Measurements from ENCODE around the gene ITPRIPL1. TPM values are rescaled to one million over a fixed set of nuclear protein-coding genes. Genes with fewer than 3 reads are reported as not detected.

The ITPRIPL1 gene
- total RNA-seq, 4 donors from 2014 or later = 0.63 to 1.7 (median 0.75) TPM; not detected in 1

DNA sequence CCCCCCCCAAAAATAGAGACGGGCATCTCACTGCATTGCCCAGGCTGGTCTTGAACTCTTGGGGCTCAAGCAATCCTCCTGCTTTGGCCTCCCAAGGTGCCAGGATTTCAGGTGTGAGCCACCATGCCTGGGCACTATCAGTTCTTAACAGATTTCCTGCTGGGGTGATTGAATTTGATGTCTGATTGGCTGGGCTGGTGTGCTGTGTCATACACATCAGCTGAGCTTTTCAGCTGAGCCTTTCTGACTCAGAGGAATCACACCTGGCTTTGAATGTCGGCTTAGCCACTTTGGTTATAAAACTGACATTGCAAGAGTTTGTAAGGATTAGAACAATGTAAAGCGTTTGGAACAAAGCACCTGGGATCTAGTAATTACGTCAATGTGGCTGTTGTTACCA, 29.4 kb downstream of the ITPRIPL1 start:
- DNase-seq = no peak
- Histone ChIP-seq H3K36me3 (no peaks in the 10 kb centered on the region), H3K4me1 (peaks cover 0 to 20% of the 10 kb centered on the region in 2 donors), H3K9me3 (no peaks in the 10 kb centered on the region), H3K4me3 (replicated peaks in 1 of 3) (no peak overlapping the region), H3K27me3 (no peaks in the 10 kb centered on the region), H3K27ac (no peak overlapping the region)
- WGBS, 2 donors = 89 to 91% methylated on average over 4 of the region's 4 CpGs
- no peak for TF ChIP-seq POLR2A (IDR thresholded peaks at IDR 0.05)
- TF ChIP-seq, protein P1, sequence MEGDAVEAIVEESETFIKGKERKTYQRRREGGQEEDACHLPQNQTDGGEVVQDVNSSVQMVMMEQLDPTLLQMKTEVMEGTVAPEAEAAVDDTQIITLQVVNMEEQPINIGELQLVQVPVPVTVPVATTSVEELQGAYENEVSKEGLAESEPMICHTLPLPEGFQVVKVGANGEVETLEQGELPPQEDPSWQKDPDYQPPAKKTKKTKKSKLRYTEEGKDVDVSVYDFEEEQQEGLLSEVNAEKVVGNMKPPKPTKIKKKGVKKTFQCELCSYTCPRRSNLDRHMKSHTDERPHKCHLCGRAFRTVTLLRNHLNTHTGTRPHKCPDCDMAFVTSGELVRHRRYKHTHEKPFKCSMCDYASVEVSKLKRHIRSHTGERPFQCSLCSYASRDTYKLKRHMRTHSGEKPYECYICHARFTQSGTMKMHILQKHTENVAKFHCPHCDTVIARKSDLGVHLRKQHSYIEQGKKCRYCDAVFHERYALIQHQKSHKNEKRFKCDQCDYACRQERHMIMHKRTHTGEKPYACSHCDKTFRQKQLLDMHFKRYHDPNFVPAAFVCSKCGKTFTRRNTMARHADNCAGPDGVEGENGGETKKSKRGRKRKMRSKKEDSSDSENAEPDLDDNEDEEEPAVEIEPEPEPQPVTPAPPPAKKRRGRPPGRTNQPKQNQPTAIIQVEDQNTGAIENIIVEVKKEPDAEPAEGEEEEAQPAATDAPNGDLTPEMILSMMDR (IDR thresholded peaks at IDR 0.05) = no peak
- intact Hi-C loops (cut with DNase I) = loop anchor here (10.0 kb wide), 1 partner anchor 60 kb away; no protein-coding TSS in a partner anchor

DNA sequence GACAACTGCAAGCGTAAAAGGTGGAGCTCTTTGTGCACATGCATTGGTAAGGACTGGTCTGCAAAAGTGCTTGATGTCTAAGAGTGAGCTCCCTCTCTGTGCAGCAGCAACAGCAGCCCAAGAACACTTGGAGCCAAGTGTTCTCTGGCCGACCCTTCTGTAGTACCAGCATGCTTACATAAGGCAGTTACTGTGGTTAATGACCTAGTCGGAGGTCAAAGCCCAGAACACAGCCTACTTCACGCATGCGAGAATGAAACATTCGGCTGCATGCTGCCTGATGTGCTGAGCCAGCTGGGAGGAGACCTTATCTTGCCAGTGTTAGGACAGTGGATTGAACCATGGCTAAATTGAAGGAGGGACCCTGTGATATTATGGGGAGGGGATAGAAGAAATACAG, 31.8 kb downstream of the ITPRIPL1 start:
- Histone ChIP-seq H3K27ac (no peak overlapping the region), H3K4me3 (replicated peaks in 1 of 3) (no peak overlapping the region), H3K4me1 (peaks cover 0 to 20% of the 10 kb centered on the region in 2 donors), H3K36me3 (no peaks in the 10 kb centered on the region), H3K9me3 (no peaks in the 10 kb centered on the region), H3K27me3 (no peaks in the 10 kb centered on the region)
- no peak for DNase-seq
- WGBS, 2 donors = 57 to 59% methylated on average over 6 of the region's 6 CpGs
- no peak for TF ChIP-seq POLR2A (IDR thresholded peaks at IDR 0.05)
- TF ChIP-seq, protein P1 (IDR thresholded peaks at IDR 0.05) = no peak
- intact Hi-C loops (cut with DNase I) = loop anchor here (10.0 kb wide), 1 partner anchor 58 kb away; no protein-coding TSS in a partner anchor

DNA sequence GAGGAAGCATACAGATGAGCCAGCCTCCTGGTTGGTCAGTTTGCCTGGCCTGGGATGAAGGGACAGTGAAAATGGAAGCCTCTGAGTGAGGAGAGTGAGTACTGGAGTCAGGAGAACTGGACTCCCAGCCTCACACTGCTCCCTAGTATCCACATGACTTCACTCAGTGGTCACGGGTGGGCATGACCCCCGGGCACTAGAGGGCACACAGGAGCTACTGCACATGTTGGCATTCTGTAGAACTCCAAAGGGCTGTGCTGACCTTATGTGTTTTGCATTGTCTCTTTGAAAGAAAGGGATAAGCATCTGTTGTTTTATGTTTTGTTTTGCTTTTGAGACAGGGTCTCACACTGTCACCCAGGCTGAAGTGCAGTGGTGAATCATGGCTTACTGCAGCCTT, 34.2 kb downstream of the ITPRIPL1 start:
- no peaks in the 10 kb centered on the region for H3K27me3 ChIP-seq
- no peak for TF ChIP-seq POLR2A (IDR thresholded peaks at IDR 0.05)
- TF ChIP-seq, protein P1 (IDR thresholded peaks at IDR 0.05) = no peak
- no peaks in the 10 kb centered on the region for H3K36me3 ChIP-seq
- H3K27ac ChIP-seq = no peak overlapping the region
- intact Hi-C loops (cut with DNase I) = loop anchor here (10.0 kb wide), 1 partner anchor 55 kb away; no protein-coding TSS in a partner anchor
- H3K4me1 ChIP-seq = peaks cover 0 to 1% of the 10 kb centered on the region in 2 donors
- no peak for DNase-seq
- WGBS, 2 donors = 65 to 81% methylated on average over 2 of the region's 2 CpGs
- no peaks in the 10 kb centered on the region for H3K9me3 ChIP-seq
- H3K4me3 ChIP-seq (replicated peaks in 1 of 3) = no peak overlapping the region

DNA sequence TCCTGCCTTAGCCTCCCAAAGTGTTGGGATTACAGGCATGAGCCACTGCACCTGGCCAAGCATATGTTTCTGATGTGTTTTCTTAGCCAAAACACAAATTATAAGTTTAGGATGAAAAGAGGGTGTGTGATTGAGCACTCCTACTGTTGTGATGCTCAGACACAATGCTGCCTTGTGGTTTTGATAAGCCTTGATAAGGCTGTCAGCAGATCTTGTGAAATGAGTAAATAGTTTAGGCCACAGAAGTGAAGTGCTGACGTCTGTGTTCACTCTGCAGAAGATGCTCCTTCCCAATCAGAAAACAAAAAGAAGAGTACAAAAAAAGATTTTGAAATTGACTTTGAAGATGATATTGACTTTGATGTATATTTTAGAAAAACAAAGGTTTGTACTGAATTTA, 34.7 kb downstream of the ITPRIPL1 start:
- no peaks in the 10 kb centered on the region for H3K9me3 ChIP-seq
- H3K36me3 ChIP-seq = no peaks in the 10 kb centered on the region
- 86 to 89% methylated on average over 1 of the region's 1 CpG for WGBS, 2 donors
- intact Hi-C loops (cut with DNase I) = loop anchor here (10.0 kb wide), 1 partner anchor 55 kb away; no protein-coding TSS in a partner anchor
- TF ChIP-seq POLR2A (IDR thresholded peaks at IDR 0.05) = no peak
- TF ChIP-seq, protein P1 (IDR thresholded peaks at IDR 0.05) = no peak
- DNase-seq = no peak
- H3K4me1 ChIP-seq = no peaks in the 10 kb centered on the region
- no peak overlapping the region for H3K27ac ChIP-seq
- H3K4me3 ChIP-seq (replicated peaks in 1 of 3) = no peak overlapping the region
- H3K27me3 ChIP-seq = no peaks in the 10 kb centered on the region

DNA sequence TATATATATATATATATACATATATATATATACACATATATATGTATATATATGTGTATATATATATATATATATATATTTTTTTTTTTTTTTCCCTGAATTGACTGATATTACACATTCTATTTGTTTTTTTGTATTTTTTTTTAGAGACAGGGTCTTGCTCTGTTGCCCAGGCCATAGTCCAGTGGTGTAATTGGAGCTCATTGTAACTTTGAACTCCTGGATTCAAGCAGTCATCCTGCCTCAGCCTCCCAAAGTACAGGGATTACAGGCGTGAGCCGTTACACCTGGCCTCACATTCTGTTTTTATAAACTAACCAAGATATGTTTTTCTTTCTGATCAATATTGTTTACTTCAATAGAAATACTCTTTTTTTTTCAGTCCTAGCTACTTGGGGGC, 36.6 kb downstream of the ITPRIPL1 start:
- Histone ChIP-seq H3K9me3 (no peaks in the 10 kb centered on the region), H3K27me3 (no peaks in the 10 kb centered on the region), H3K4me1 (no peaks in the 10 kb centered on the region), H3K36me3 (no peaks in the 10 kb centered on the region), H3K4me3 (replicated peaks in 1 of 3) (no peak overlapping the region), H3K27ac (no peak overlapping the region)
- WGBS, 2 donors = 99 to 100% methylated on average over 2 of the region's 2 CpGs
- intact Hi-C loops (cut with DNase I) = no loop called here
- TF ChIP-seq, protein P1 (IDR thresholded peaks at IDR 0.05) = no peak
- TF ChIP-seq POLR2A (IDR thresholded peaks at IDR 0.05) = no peak
- DNase-seq = no peak
